A549 treated with CORT108297 at 1 μM for 4 hours (cell line): Measurements from ENCODE around the gene ZNF888. TPM values are rescaled to one million over a fixed set of nuclear protein-coding genes. Genes with fewer than 3 reads are reported as not detected.

Experiments used
- total RNA-seq: library from RNA; stranded (reverse); fragments of 200-300 nt; extraction: Qiagen RNA extraction; gene quantifications from 5 replicates; pipeline ENCODE4 v1.2.3, GENCODE V29; 2022

ZNF888 gene
- total RNA-seq = not detected in 5 replicates

GRCh38 chr19:52922841-52923777 lies at the start of gene ZNF888:
ZNF888 (minus strand) TSS chr19:52923428; CDS start chr19:52917873, 5,555 bp downstream.

GRCh38 chr19:52962394-52963246 lies 39.4 kb upstream of the ZNF888 start, which contains the start of gene ZNF816:
ZNF816 (minus strand) TSS chr19:52962881; CDS start chr19:52956089, 6,792 bp downstream.

GRCh38 chr19:52897138-52897935 lies 25.9 kb downstream of the ZNF888 start, which contains the start of gene ZNF320:
ZNF320 (minus strand) TSS chr19:52897635; CDS start chr19:52890255, 7,380 bp downstream.

GRCh38 chr19:52857378-52858191 lies 65.6 kb downstream of the ZNF888 start, which contains the start of gene ZNF468:
ZNF468 (minus strand) TSS chr19:52857619; CDS start chr19:52854272, 3,347 bp downstream.

Other genes with a start within 250 kb of the ZNF888 start
- 2.1 to 5.1 TPM (median 2.5 TPM) in 5 replicates for gene ZNF611, start 188.4 kb downstream of the ZNF888 start, total RNA-seq
- 0.14 to 0.26 TPM (median 0.18 TPM) in 5 replicates for gene ZNF600, start 136.6 kb downstream of the ZNF888 start, total RNA-seq
- gene ZNF28, start 101.8 kb downstream of the ZNF888 start, total RNA-seq = 0.30 to 1.3 TPM (median 1.1 TPM) in 5 replicates
- gene ZNF468, start 65.8 kb downstream of the ZNF888 start, total RNA-seq = 0.49 to 0.75 TPM (median 0.61 TPM) in 5 replicates
- gene ZNF320, start 25.8 kb downstream of the ZNF888 start, total RNA-seq = not detected in 5 replicates
- 0.05 to 0.15 TPM (median 0.06 TPM) in 3 of 5 replicates, not detected in the others for gene ZNF816, start 39.5 kb upstream of the ZNF888 start, total RNA-seq
- 0.05 TPM in 1 of 5 replicates, not detected in the others for gene ERVV-1, start 90.5 kb upstream of the ZNF888 start, total RNA-seq
- not detected in 5 replicates for gene ERVV-2, start 121.3 kb upstream of the ZNF888 start, total RNA-seq
- gene ZNF160, start 180.0 kb upstream of the ZNF888 start, total RNA-seq = 7.6 to 8.9 TPM (median 8.7 TPM) in 5 replicates
- gene ZNF415, start 209.5 kb upstream of the ZNF888 start, total RNA-seq = not detected in 5 replicates
- not detected in 5 replicates for gene ZNF347, start 235.6 kb upstream of the ZNF888 start, total RNA-seq